ENCODE results near the gene OBSCN.

OBSCN gene

GRCh38 chr1:228368801-228369607, 161.2 kb downstream of the OBSCN start:
- DNase-seq (ENCODE audit: low spot score): no peak

GRCh38 chr1:228369608-228370438, 162.0 kb downstream of the OBSCN start:
- no peak for DNase-seq (ENCODE audit: low spot score)

- no peak for DNase-seq (ENCODE audit: low spot score)
Observed at GRCh38 chr1:228370439-228370940, 162.6 kb downstream of the OBSCN start.

- no peak for DNase-seq (ENCODE audit: low spot score)
Observed at GRCh38 chr1:228370941-228371740, 163.3 kb downstream of the OBSCN start.

GRCh38 chr1:228371741-228372182, 163.9 kb downstream of the OBSCN start:
- DNase-seq (ENCODE audit: low spot score): no peak

- DNase-seq (ENCODE audit: low spot score): no peak
Observed at GRCh38 chr1:228372183-228373003, 164.5 kb downstream of the OBSCN start.

- DNase-seq (ENCODE audit: low spot score): no peak
Observed at GRCh38 chr1:228373004-228373680, 165.3 kb downstream of the OBSCN start.

GRCh38 chr1:228373681-228374571, 166.1 kb downstream of the OBSCN start:
- no peak for DNase-seq (ENCODE audit: low spot score)

- peak; percentile 75 for DNase-seq (ENCODE audit: low spot score)
Observed at GRCh38 chr1:228374711-228375577, 167.1 kb downstream of the OBSCN start.

GRCh38 chr1:228375578-228376261, 167.9 kb downstream of the OBSCN start:
- no peak for DNase-seq (ENCODE audit: low spot score)

GRCh38 chr1:228376262-228376628, 168.4 kb downstream of the OBSCN start:
- no peak for DNase-seq (ENCODE audit: low spot score)

- DNase-seq (ENCODE audit: low spot score): no peak
Observed at GRCh38 chr1:228376651-228377631, 169.1 kb downstream of the OBSCN start.

GRCh38 chr1:228377664-228378089, 169.8 kb downstream of the OBSCN start:
- DNase-seq (ENCODE audit: low spot score): no peak

- peak; percentile 51 for DNase-seq (ENCODE audit: low spot score)
Observed at GRCh38 chr1:228378090-228378872, 170.4 kb downstream of the OBSCN start.

- no peak for DNase-seq (ENCODE audit: low spot score)
Observed at GRCh38 chr1:228378873-228379460, 171.1 kb downstream of the OBSCN start.

Data from putamen (tissue), 1 donor.